Astrocyte of the cerebellum (primary cell): ENCODE measurements around the gene TRMT1L.

Experiments used
- DNase-seq: peaks from one replicate; pipeline ENCODE4 v3.0.0-alpha.2; 2011; ENCODE audit warnings: low read depth
- H3K4me3 ChIP-seq: 2 replicates; pipeline ENCODE4 v1.5.1; 2011; ENCODE audit warnings: mild to moderate bottlenecking, low read depth, low read length, moderate library complexity
- in situ Hi-C: cut with HindIII; loops from 2 replicates; pipeline ENCODE4 v1.10.0; 2017; ENCODE audit warnings: low sequenced_read_pairs
- TF ChIP-seq, protein P1 (sequence below): IDR thresholded peaks from 2 replicates; pipeline ENCODE4 v1.5.1; 2012; ENCODE audit warnings: low read length, low read depth, moderate library complexity, mild to moderate bottlenecking; ENCODE audit errors: missing control alignments

TRMT1L gene

DNA sequence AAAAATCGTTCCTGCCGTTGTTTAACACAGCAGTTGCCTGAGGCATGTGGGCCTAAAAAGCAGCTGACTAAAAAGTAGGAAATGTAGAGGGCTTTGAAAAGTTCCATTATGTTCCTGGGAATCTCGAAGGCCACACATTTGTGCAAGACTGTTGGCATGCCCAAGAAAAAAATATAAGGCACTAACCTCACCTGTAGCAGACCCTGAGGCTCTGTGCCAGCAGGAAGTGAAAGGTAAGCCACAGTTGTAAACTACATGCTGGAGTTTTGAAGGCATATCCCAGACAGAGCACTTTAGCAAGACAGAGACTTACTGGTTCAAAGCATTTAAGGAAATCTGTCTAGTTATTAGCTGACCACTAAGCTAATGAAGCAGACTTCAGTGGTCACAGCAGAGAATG, 52.7 kb downstream of the TRMT1L start:
- no peak for DNase-seq
- in situ Hi-C loops = no loop called here
- TF ChIP-seq, protein P1, sequence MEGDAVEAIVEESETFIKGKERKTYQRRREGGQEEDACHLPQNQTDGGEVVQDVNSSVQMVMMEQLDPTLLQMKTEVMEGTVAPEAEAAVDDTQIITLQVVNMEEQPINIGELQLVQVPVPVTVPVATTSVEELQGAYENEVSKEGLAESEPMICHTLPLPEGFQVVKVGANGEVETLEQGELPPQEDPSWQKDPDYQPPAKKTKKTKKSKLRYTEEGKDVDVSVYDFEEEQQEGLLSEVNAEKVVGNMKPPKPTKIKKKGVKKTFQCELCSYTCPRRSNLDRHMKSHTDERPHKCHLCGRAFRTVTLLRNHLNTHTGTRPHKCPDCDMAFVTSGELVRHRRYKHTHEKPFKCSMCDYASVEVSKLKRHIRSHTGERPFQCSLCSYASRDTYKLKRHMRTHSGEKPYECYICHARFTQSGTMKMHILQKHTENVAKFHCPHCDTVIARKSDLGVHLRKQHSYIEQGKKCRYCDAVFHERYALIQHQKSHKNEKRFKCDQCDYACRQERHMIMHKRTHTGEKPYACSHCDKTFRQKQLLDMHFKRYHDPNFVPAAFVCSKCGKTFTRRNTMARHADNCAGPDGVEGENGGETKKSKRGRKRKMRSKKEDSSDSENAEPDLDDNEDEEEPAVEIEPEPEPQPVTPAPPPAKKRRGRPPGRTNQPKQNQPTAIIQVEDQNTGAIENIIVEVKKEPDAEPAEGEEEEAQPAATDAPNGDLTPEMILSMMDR = no peak
- no peak overlapping the region for H3K4me3 ChIP-seq

- DNase-seq = no peak
- TF ChIP-seq, protein P1 = no peak
- no peak overlapping the region for H3K4me3 ChIP-seq
- in situ Hi-C loops = no loop called here
Measured at GRCh38 chr1:185096531-185096930, 60.2 kb downstream of the TRMT1L start.

GRCh38 chr1:185094761-185095160, 62.0 kb downstream of the TRMT1L start:
- DNase-seq = no peak
- no peak overlapping the region for H3K4me3 ChIP-seq
- in situ Hi-C loops = no loop called here
- TF ChIP-seq, protein P1 = no peak

DNA sequence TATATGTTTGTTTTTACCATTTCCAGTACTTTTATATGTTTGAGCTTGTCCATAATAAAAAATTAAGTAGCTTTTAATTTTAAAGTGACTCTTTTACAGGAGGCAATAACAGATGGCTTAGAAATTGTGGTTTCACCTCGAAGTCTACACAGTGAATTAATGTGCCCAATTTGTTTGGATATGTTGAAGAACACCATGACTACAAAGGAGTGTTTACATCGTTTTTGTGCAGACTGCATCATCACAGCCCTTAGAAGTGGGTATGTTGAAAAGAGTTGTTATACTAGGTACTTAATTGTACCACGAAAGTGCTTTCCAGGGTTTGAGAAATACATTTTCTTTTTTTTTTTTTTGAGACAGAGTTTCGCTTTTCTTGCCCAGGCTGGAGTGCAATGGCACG, 65.3 kb downstream of the TRMT1L start:
- in situ Hi-C loops = no loop called here
- TF ChIP-seq, protein P1 = no peak
- no peak overlapping the region for H3K4me3 ChIP-seq
- DNase-seq = no peak

DNA sequence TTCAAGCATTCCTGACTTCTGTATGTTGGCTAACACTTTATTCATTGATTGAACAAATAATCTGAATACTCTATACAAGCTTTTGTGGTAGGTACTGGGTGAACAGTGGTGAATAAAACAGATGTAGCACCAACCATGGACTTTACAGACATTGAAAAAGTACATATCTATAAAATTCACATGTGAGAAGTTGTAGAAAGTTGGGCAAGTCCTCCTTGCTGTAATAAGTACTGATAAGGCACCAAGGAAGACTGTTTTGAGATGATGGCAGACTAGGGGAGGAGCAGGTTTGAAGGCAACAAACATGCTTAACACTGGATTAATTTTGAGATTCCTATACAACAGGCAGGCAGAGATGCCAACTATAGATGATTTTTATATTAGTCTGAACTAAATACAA, 69.0 kb downstream of the TRMT1L start:
- TF ChIP-seq, protein P1 = no peak
- no peak overlapping the region for H3K4me3 ChIP-seq
- in situ Hi-C loops = no loop called here
- no peak for DNase-seq

DNA sequence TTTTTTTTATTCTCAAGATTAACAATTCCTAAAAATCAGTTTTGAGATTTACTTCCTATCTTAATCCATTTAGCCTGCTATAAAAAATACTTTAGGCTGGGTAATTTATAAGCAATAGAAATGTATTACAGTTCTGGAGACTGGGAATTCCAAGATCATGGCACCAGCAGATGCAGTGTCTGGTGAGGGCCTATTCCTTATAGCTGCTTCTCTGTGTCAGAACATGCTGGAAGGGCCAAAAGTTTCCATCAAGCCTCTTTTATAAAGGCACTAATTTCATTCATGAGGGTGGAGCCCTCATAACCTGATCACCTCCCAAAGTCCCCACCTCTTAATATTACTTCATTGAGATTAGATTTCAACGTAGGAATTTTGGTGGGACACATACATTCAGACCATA, 69.7 kb downstream of the TRMT1L start:
- no peak for DNase-seq
- in situ Hi-C loops = no loop called here
- TF ChIP-seq, protein P1 = no peak
- H3K4me3 ChIP-seq = no peak overlapping the region

GRCh38 chr1:185083818-185084217, 72.9 kb downstream of the TRMT1L start:
- TF ChIP-seq, protein P1 = no peak
- in situ Hi-C loops = no loop called here
- DNase-seq = no peak
- H3K4me3 ChIP-seq = no peak overlapping the region
